ENCODE measurements around the gene PTPRD.

The PTPRD gene

DNA sequence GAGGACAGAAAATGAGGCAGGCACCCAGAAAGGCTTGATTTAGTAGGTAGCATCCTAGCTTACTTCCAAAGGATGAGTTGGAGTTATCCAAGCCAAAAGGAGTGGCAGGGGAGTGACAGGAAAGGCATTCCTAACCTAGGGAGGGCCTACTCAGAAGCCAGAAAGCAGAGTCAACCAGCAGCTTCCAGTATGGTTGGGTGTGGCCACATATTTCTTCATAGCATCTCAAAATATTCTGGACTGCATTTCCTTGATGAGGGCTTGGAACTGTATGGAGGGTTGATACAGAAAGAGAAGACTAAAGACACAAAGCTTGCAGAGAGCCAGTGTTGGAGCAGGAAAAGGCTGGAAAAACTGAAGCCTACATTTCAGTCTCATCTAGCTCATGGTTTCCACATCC lies 2156.5 kb downstream of the PTPRD start:
- H3K27me3 ChIP-seq (ENCODE audit: control insufficient read depth, insufficient read depth, low read length, poor library complexity, severe bottlenecking), result no peaks in the 10 kb centered on the region
- H3K27ac ChIP-seq (ENCODE audit: insufficient read depth, low read depth, low read length, poor library complexity, severe bottlenecking), result no peak overlapping the region
- H3K9me3 ChIP-seq (ENCODE audit: control insufficient read depth, low read length), result no peaks in the 10 kb centered on the region
- no peaks in the 10 kb centered on the region for H3K36me3 ChIP-seq (ENCODE audit: control insufficient read depth, insufficient read depth, low read length)
- H3K4me3 ChIP-seq (ENCODE audit: insufficient read depth, low read depth, low read length), result no peak overlapping the region
- no peaks in the 10 kb centered on the region for H3K4me1 ChIP-seq (ENCODE audit: control insufficient read depth, insufficient read depth, low read length)

DNA sequence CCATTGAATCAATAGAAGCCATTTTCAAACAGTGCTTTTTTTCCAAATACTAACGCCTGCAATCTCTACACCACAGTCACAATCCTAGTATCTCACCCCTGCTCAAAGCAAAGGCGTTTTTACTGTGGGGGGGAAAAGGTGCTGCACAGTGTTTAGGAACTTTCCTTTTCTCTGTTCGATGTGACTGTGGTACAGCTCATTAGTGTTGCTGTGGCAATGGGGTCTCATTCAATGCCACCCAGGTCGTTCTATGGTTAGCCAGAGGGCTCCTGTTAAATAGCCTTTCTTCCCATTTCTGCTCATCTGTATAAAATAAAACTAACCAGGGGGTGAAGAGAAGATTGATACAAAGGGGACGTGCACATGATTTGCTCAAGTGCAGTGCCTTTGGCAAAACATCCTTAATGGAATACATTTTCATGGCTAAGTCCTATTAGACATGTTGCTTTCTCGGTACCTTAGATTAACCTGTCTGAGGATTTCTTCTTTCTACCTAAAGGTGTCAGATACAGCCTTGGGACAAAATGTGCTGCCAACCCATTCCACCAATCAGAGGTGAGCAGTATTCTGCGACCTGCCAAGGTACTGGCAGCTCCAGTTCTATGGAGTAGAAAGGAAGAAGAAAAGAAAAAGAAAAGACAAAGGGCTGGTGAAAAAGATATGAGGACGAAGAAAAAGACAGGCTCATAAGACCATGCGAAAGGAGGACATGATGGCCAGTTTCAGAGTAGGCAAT lies 2161.8 kb downstream of the PTPRD start:
- H3K36me3 ChIP-seq (ENCODE audit: control insufficient read depth, insufficient read depth, low read length), result no peaks in the 10 kb centered on the region

DNA sequence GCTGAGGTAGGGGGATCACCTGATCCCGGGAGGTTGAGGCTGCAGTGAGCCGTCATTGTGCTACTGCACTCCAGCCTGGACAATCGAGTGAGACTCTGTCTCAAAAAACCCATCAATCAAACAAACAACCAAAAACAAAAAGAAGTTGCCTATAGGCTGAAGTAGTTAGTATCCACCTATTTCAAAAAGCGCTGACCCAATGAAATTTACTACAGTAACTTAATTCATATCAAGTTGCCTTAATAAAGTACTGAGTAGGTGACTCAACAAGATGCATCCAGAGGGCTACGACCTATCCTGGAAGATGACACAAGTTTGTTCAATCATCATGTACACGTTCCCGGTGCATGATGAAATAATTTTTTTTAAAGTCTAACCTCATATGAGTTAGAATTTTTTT lies 2164.6 kb downstream of the PTPRD start:
- 87 to 91% methylated on average over 7 of the region's 7 CpGs for WGBS, 2 experiments
- Histone ChIP-seq H3K36me3 (ENCODE audit: control insufficient read depth, insufficient read depth, low read length) (no peaks in the 10 kb centered on the region), H3K9me3 (ENCODE audit: control insufficient read depth, low read length) (no peaks in the 10 kb centered on the region)

More for the DNA sequence above, 2161.8 kb downstream of the PTPRD start:
- no peaks in the 10 kb centered on the region for H3K9me3 ChIP-seq (ENCODE audit: control insufficient read depth, low read length)
- WGBS, 2 experiments, result 91 to 92% methylated on average over 7 to 9 of the region's 9 CpGs
- no peak overlapping the region for H3K4me3 ChIP-seq (ENCODE audit: insufficient read depth, low read depth, low read length)
- no peaks in the 10 kb centered on the region for H3K4me1 ChIP-seq (ENCODE audit: control insufficient read depth, insufficient read depth, low read length)
- H3K27me3 ChIP-seq (ENCODE audit: control insufficient read depth, insufficient read depth, low read length, poor library complexity, severe bottlenecking), result no peaks in the 10 kb centered on the region
- H3K27ac ChIP-seq (ENCODE audit: insufficient read depth, low read depth, low read length, poor library complexity, severe bottlenecking), result no peak overlapping the region

DNA sequence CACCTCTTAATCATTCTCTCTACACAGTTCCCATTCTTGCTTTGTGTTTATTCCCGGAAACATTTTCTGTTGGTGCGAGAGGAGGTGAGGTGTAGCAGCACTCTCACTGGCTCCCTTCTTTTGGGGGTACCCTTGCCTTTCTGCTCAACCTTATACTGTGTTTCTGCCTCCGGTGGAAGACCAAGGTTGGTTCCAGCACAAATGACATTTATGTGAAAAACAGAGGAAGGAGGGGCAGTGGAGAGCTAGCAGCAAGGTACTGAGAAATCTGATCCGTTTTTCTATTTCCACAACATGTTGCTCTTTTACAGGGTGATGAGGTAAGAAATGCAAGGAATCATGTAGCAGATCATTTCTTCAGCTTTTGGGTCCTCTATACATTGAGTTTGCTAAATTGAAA lies 2165.2 kb downstream of the PTPRD start:
- H3K27ac ChIP-seq (ENCODE audit: insufficient read depth, low read depth, low read length, poor library complexity, severe bottlenecking), result no peak overlapping the region
- H3K4me1 ChIP-seq (ENCODE audit: control insufficient read depth, insufficient read depth, low read length), result no peaks in the 10 kb centered on the region
- H3K27me3 ChIP-seq (ENCODE audit: control insufficient read depth, insufficient read depth, low read length, poor library complexity, severe bottlenecking), result no peaks in the 10 kb centered on the region
- no peak overlapping the region for H3K4me3 ChIP-seq (ENCODE audit: insufficient read depth, low read depth, low read length)
- WGBS, 2 experiments, result 90 to 92% methylated on average over 4 of the region's 4 CpGs
- no peaks in the 10 kb centered on the region for H3K9me3 ChIP-seq (ENCODE audit: control insufficient read depth, low read length)
- H3K36me3 ChIP-seq (ENCODE audit: control insufficient read depth, insufficient read depth, low read length), result no peaks in the 10 kb centered on the region

More for the DNA sequence above, 2164.6 kb downstream of the PTPRD start:
- Histone ChIP-seq H3K4me3 (ENCODE audit: insufficient read depth, low read depth, low read length) (no peak overlapping the region), H3K27ac (ENCODE audit: insufficient read depth, low read depth, low read length, poor library complexity, severe bottlenecking) (no peak overlapping the region), H3K4me1 (ENCODE audit: control insufficient read depth, insufficient read depth, low read length) (no peaks in the 10 kb centered on the region), H3K27me3 (ENCODE audit: control insufficient read depth, insufficient read depth, low read length, poor library complexity, severe bottlenecking) (no peaks in the 10 kb centered on the region)

DNA sequence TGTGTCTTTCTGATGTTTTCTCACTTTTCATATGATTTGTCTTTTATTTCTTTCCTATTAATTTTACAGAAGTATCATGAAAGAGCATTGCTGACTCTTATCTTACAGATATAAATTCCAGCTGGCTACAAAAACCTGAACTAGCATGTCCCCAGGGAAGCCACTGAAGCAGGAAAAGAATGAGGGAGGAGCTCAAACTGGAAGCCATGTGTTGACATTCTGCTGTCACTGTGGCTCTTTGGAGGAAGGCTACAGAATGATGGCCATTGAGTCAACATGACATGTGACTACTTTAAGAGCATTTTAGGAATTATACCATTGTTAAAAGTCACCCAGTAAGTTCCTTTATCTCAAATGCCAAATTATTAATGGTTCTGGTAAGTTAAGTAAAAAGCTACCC lies 2174.9 kb downstream of the PTPRD start:
- Histone ChIP-seq H3K27ac (ENCODE audit: insufficient read depth, low read depth, low read length, poor library complexity, severe bottlenecking) (no peak overlapping the region), H3K36me3 (ENCODE audit: control insufficient read depth, insufficient read depth, low read length) (no peaks in the 10 kb centered on the region), H3K4me3 (ENCODE audit: insufficient read depth, low read depth, low read length) (no peak overlapping the region), H3K4me1 (ENCODE audit: control insufficient read depth, insufficient read depth, low read length) (no peaks in the 10 kb centered on the region), H3K9me3 (ENCODE audit: control insufficient read depth, low read length) (no peaks in the 10 kb centered on the region), H3K27me3 (ENCODE audit: control insufficient read depth, insufficient read depth, low read length, poor library complexity, severe bottlenecking) (no peaks in the 10 kb centered on the region)

DNA sequence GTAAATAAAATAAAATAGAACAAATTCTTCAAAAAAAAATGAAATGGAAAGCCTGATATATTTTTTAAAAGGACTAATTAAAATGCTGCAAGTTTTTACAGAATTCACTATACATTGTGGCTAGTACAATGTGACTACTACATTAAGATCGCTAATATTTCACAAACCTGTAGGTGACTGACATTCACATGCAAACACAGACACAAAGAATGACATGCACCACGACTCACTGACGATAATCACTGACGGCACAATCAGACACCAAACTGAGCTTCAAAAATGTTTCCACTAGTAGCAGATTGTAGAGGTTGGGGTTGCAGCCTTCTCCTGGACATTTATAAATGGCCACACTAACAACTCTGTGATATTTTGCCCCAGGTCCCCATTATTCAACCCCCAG lies 2175.5 kb downstream of the PTPRD start:
- no peak overlapping the region for H3K4me3 ChIP-seq (ENCODE audit: insufficient read depth, low read depth, low read length)
- no peaks in the 10 kb centered on the region for H3K36me3 ChIP-seq (ENCODE audit: control insufficient read depth, insufficient read depth, low read length)
- WGBS, 2 experiments, result 84 to 89% methylated on average over 4 of the region's 4 CpGs
- H3K4me1 ChIP-seq (ENCODE audit: control insufficient read depth, insufficient read depth, low read length), result no peaks in the 10 kb centered on the region
- H3K27me3 ChIP-seq (ENCODE audit: control insufficient read depth, insufficient read depth, low read length, poor library complexity, severe bottlenecking), result no peaks in the 10 kb centered on the region
- no peak overlapping the region for H3K27ac ChIP-seq (ENCODE audit: insufficient read depth, low read depth, low read length, poor library complexity, severe bottlenecking)
- no peaks in the 10 kb centered on the region for H3K9me3 ChIP-seq (ENCODE audit: control insufficient read depth, low read length)

DNA sequence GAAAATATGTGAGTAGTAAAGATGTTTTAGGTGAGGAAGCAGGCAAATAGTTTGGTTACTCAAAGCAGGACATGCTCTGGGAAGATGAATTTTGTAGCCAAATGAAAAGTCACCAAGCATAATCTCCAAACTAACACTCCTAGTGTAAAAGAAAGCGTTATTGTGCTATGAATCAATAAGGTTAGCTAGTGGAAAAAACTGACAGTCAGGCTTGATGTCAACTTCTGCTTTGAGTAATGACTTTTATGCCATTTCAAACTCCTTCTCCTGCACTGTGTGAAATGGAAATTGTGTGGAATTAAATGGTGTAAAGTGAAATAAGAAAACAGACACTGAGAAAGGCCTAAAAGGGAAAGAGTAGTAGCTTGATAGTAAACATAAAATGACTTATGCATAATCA lies 2176.0 kb downstream of the PTPRD start:
- no peaks in the 10 kb centered on the region for H3K36me3 ChIP-seq (ENCODE audit: control insufficient read depth, insufficient read depth, low read length)
- 83 to 95% methylated on average over 1 of the region's 1 CpG for WGBS, 2 experiments
- no peak overlapping the region for H3K27ac ChIP-seq (ENCODE audit: insufficient read depth, low read depth, low read length, poor library complexity, severe bottlenecking)
- no peaks in the 10 kb centered on the region for H3K9me3 ChIP-seq (ENCODE audit: control insufficient read depth, low read length)
- H3K4me1 ChIP-seq (ENCODE audit: control insufficient read depth, insufficient read depth, low read length), result no peaks in the 10 kb centered on the region
- no peak overlapping the region for H3K4me3 ChIP-seq (ENCODE audit: insufficient read depth, low read depth, low read length)
- no peaks in the 10 kb centered on the region for H3K27me3 ChIP-seq (ENCODE audit: control insufficient read depth, insufficient read depth, low read length, poor library complexity, severe bottlenecking)

DNA sequence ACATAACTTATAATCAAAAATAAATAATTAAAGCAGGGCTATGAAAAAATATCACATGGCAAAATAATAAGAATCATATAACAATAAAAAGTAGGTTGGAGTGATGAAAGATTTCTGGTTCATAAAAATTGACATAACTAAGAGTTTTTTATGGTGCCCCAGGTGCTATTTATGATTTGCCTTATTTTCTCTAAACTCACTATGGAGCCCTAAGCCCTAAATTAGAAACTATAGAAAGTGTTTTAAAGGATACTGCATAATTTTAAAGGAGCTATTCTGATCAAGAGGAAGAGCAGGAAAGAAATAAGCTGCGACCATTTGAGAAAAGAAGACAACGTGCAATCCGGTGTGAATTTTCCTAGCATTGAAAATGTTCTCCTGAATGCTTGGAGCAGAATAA lies 2178.2 kb downstream of the PTPRD start:
- no peak overlapping the region for H3K4me3 ChIP-seq (ENCODE audit: insufficient read depth, low read depth, low read length)
- WGBS, 2 experiments, result 94 to 98% methylated on average over 3 of the region's 3 CpGs

DNA sequence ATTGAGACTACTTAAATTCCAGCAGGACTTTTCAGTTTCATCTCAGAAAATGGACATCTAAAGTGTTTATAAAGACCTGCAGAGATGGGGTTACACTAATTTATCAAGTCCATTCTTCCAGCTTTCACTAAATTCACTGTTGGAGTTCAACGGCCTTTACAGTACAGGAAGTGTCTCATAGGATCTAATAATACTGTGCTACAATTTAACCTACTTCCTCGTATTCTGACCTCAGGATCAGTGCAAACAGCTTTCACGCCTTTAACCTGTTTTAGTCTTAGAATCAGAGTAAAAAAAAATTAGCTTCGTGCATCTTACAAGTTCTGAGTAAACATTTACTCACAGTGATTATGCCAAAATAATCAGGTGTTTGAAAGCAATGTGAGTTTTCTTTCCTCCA lies 2180.6 kb downstream of the PTPRD start:
- H3K27ac ChIP-seq (ENCODE audit: insufficient read depth, low read depth, low read length, poor library complexity, severe bottlenecking), result no peak overlapping the region
- WGBS, 2 experiments, result 92 to 100% methylated on average over 3 to 4 of the region's 4 CpGs
- H3K4me3 ChIP-seq (ENCODE audit: insufficient read depth, low read depth, low read length), result no peak overlapping the region
- H3K4me1 ChIP-seq (ENCODE audit: control insufficient read depth, insufficient read depth, low read length), result no peaks in the 10 kb centered on the region
- H3K9me3 ChIP-seq (ENCODE audit: control insufficient read depth, low read length), result no peaks in the 10 kb centered on the region
- no peaks in the 10 kb centered on the region for H3K36me3 ChIP-seq (ENCODE audit: control insufficient read depth, insufficient read depth, low read length)
- H3K27me3 ChIP-seq (ENCODE audit: control insufficient read depth, insufficient read depth, low read length, poor library complexity, severe bottlenecking), result no peaks in the 10 kb centered on the region

More for the DNA sequence above, 2178.2 kb downstream of the PTPRD start:
- no peaks in the 10 kb centered on the region for H3K27me3 ChIP-seq (ENCODE audit: control insufficient read depth, insufficient read depth, low read length, poor library complexity, severe bottlenecking)
- H3K9me3 ChIP-seq (ENCODE audit: control insufficient read depth, low read length), result no peaks in the 10 kb centered on the region
- no peaks in the 10 kb centered on the region for H3K4me1 ChIP-seq (ENCODE audit: control insufficient read depth, insufficient read depth, low read length)
- no peaks in the 10 kb centered on the region for H3K36me3 ChIP-seq (ENCODE audit: control insufficient read depth, insufficient read depth, low read length)
- no peak overlapping the region for H3K27ac ChIP-seq (ENCODE audit: insufficient read depth, low read depth, low read length, poor library complexity, severe bottlenecking)

DNA sequence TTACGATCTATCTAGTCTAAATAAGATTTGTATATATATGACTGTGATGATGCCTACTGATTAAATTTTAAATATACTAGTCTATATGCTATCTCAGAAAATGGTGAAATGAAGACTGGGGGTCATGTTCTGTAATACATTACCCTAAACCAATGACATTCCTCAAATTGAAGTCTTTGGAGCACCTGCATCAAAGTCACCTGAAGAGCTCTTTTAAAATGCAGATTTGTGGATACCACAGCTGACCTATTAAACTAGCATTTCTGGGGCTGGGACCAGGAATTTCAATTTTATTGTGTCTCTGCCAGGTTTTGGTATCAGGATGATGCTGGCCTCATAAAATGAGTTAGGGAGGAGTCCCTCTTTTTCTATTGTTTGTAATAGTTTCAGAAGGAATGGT lies 2181.3 kb downstream of the PTPRD start:
- no peaks in the 10 kb centered on the region for H3K4me1 ChIP-seq (ENCODE audit: control insufficient read depth, insufficient read depth, low read length)

DNA sequence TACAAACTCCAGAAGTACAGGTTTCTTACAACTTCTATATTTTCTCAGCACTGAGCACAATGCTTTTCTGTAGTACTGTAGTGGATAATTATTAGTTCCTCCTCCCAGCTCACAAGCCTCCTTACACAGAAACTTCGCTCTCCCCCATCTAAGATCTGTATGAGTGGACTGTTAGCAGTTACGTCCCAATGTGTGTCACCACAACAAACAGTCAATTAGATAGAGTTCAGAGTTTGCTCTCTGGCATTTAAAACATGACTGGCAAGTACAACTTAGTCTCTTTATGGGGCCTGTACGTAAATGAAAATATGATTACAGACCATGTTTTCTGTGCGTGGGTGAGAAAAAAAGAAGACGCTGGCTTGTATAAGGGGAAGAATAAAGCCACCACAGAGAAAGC lies 2181.9 kb downstream of the PTPRD start:
- H3K27ac ChIP-seq (ENCODE audit: insufficient read depth, low read depth, low read length, poor library complexity, severe bottlenecking), result no peak overlapping the region
- H3K9me3 ChIP-seq (ENCODE audit: control insufficient read depth, low read length), result no peaks in the 10 kb centered on the region
- H3K4me1 ChIP-seq (ENCODE audit: control insufficient read depth, insufficient read depth, low read length), result no peaks in the 10 kb centered on the region
- H3K4me3 ChIP-seq (ENCODE audit: insufficient read depth, low read depth, low read length), result no peak overlapping the region
- H3K27me3 ChIP-seq (ENCODE audit: control insufficient read depth, insufficient read depth, low read length, poor library complexity, severe bottlenecking), result no peaks in the 10 kb centered on the region
- H3K36me3 ChIP-seq (ENCODE audit: control insufficient read depth, insufficient read depth, low read length), result no peaks in the 10 kb centered on the region
- 95 to 96% methylated on average over 5 of the region's 5 CpGs for WGBS, 2 experiments

More for the DNA sequence above, 2181.3 kb downstream of the PTPRD start:
- no peaks in the 10 kb centered on the region for H3K36me3 ChIP-seq (ENCODE audit: control insufficient read depth, insufficient read depth, low read length)
- no peak overlapping the region for H3K4me3 ChIP-seq (ENCODE audit: insufficient read depth, low read depth, low read length)
- no peak overlapping the region for H3K27ac ChIP-seq (ENCODE audit: insufficient read depth, low read depth, low read length, poor library complexity, severe bottlenecking)
- no CpG with 5 or more reads among the region's 1 CpG for WGBS, 2 experiments
- no peaks in the 10 kb centered on the region for H3K9me3 ChIP-seq (ENCODE audit: control insufficient read depth, low read length)
- H3K27me3 ChIP-seq (ENCODE audit: control insufficient read depth, insufficient read depth, low read length, poor library complexity, severe bottlenecking), result no peaks in the 10 kb centered on the region
